Thymus (tissue), 11 donors: ENCODE results near the gene SLC13A3. TPM values are rescaled to one million over a fixed set of nuclear protein-coding genes. Genes with fewer than 3 reads are reported as not detected.

Experiments
- DNase-seq, 9 donors: peaks; one replicate each; pipeline ENCODE4 v3.0.0-alpha.2; 2013; ENCODE audit warnings: low spot score in 9 of 9, low read depth in 6 of 9, missing footprints in 1 of 9
- H3K27ac ChIP-seq, 2 donors: one replicate each; pipeline ENCODE4 v1.5.1; 2013; ENCODE audit warnings: control low read depth in 1 of 2, low read depth in 1 of 2, low read length in 1 of 2, mild to moderate bottlenecking in 1 of 2, moderate library complexity in 1 of 2
- H3K27me3 ChIP-seq, 2 donors: one replicate each; pipeline ENCODE4 v1.5.1; 2013; ENCODE audit warnings: low read length in 1 of 2; ENCODE audit not compliant: control insufficient read depth in 2 of 2, insufficient read depth in 1 of 2
- H3K36me3 ChIP-seq, 2 donors: one replicate each; pipeline ENCODE4 v1.5.1; 2013; ENCODE audit warnings: low read length in 1 of 2, mild to moderate bottlenecking in 1 of 2, moderate library complexity in 1 of 2; ENCODE audit not compliant: control insufficient read depth in 2 of 2, insufficient read depth in 2 of 2
- H3K4me1 ChIP-seq, 2 donors: one replicate each; pipeline ENCODE4 v1.5.1; 2013; ENCODE audit warnings: low read length in 2 of 2; ENCODE audit not compliant: control insufficient read depth in 2 of 2, insufficient read depth in 2 of 2
- H3K4me3 ChIP-seq, 2 donors: one replicate each; pipeline ENCODE4 v1.5.1; 2013; ENCODE audit warnings: low read length in 2 of 2, control low read depth in 1 of 2, mild to moderate bottlenecking in 1 of 2
- H3K9me3 ChIP-seq, 2 donors: one replicate each; pipeline ENCODE4 v1.5.1; 2013; ENCODE audit warnings: low read length in 1 of 2, mild to moderate bottlenecking in 1 of 2; ENCODE audit not compliant: control insufficient read depth in 2 of 2, insufficient read depth in 1 of 2
- WGBS: extraction: QIAGEN DNeasy Blood & Tissue Kit; methylation state at CpG from one replicate; pipeline ENCODE4 v1.1.7; 2013; 5-methylcytosine and 5-hydroxymethylcytosine counted together
- polyA plus RNA-seq: library from polyadenylated mRNA; stranded (reverse); fragments of 200-250 nt; gene quantifications from one replicate; pipeline ENCODE4 v1.2.3, GENCODE V29; 2013
- total RNA-seq: library from RNA; stranded (reverse); fragments of 120-200 nt; gene quantifications from one replicate; pipeline ENCODE4 v1.2.4, GENCODE V29; 2013
- donor health status: healthy.

SLC13A3 gene
- total and polyA plus RNA-seq, 2 donors: 1.4 to 1.9 TPM

DNA sequence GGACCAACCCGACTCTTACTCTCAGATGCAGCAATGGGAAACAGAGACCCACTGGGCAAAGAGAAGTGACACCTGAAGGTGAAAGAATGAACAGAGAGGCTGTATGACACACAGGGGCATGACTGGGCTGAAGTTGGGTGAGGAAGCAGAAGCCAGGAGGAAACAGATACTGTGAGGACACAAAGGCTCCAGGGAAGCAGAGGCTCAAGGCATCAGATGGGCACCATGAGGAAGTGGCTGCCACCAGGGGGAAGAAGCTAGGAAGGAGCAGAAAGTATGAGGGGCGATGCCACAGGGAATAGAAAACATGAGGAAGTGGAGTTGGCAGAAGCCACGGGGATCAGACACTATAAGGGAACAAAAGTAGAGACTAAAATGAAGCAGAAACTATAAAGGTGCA lies 69.9 kb downstream of the SLC13A3 start:
- H3K36me3 ChIP-seq: no peaks in the 10 kb centered on the region
- 84% methylated on average over 3 of the region's 3 CpGs for WGBS
- no peaks in the 10 kb centered on the region for H3K27me3 ChIP-seq
- no peak overlapping the region for H3K4me3 ChIP-seq
- no peaks in the 10 kb centered on the region for H3K9me3 ChIP-seq
- H3K27ac ChIP-seq: no peak overlapping the region
- DNase-seq: no peak
- no peaks in the 10 kb centered on the region for H3K4me1 ChIP-seq

DNA sequence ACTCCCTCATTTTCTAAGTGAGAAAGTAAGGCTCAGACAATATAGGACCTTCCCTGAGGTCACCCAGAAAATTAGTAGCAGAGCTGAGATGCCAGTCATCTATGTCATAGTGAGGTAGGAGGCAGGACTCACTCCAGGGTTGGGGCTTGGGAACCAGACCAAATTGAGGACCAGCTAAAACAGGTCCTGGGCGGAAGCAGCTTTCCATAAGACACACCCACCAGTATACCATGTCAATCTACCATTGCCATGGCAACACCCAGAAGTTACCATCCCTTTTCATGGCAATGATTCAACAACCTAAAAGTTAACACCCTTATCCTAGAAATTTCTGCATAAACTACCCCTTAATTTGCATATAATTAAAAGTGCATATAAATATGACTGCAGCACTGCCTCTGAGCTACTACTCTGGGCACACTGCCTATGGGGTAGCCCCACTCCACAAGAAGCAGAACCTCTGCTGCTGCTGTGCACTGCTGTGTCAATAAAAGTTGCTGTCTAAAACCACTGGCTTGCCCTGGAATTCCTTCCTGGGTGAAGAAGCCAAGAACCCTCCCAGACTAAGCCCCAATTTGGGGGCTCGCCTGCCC lies 70.5 kb downstream of the SLC13A3 start:
- H3K4me3 ChIP-seq: no peak overlapping the region
- no peak for DNase-seq
- 94% methylated on average over 2 of the region's 2 CpGs for WGBS
- no peaks in the 10 kb centered on the region for H3K9me3 ChIP-seq
- H3K36me3 ChIP-seq: no peaks in the 10 kb centered on the region
- H3K4me1 ChIP-seq: no peaks in the 10 kb centered on the region
- H3K27me3 ChIP-seq: no peaks in the 10 kb centered on the region
- no peak overlapping the region for H3K27ac ChIP-seq

DNA sequence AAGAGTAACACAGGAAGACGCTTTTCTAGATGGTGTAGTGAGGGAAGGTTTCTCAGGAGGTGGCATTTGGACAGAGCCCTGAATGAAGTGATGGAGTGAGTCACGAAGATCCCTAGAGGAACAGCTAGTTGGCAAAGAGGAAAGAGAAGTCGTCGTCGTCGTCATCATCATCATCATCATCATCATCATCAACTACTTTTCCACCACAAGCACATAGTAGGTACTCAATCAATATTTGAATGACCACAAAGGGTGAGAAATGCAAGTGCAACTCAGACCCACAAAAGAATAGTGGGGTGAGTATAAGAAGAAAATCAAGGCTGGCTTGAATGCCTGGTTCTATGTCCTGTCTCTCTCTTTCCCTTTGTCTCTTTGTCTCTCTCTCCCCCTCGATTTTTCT lies 72.5 kb downstream of the SLC13A3 start:
- H3K27me3 ChIP-seq: peaks cover 0 to 2% of the 10 kb centered on the region in 2 donors
- H3K4me1 ChIP-seq: no peaks in the 10 kb centered on the region
- no peak for DNase-seq
- H3K36me3 ChIP-seq: no peaks in the 10 kb centered on the region
- no peak overlapping the region for H3K4me3 ChIP-seq
- WGBS: 93% methylated on average over 7 of the region's 7 CpGs
- no peaks in the 10 kb centered on the region for H3K9me3 ChIP-seq
- no peak overlapping the region for H3K27ac ChIP-seq

DNA sequence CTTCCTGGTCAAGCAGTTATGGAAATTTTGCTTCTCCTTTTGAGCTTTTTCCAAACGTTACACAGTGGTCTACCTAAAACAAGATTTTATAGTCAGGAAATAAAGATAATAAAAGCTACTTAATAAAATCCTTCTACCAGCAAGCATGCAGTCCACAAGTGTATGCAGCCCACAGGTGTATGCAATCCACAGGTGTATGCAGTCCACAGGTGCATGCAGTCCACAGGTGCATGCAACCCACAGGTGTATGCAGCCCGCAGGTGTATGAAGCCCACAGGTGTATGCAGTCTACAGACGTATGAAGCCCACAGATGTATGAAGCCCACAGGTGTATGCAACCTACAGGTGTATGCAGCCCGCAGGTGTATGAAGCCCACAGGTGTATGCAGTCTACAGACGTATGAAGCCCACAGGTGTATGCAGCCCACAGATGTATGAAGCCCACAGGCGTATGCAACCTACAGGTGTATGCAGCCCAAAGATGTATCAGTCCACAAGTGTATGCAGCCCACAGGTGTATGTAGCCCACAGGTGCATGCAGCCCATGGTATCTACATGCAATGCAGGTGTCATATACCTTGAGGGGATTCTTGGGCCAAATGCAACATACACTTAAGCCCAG lies 74.4 kb downstream of the SLC13A3 start:
- WGBS: 86% methylated on average over 6 of the region's 6 CpGs
- Histone ChIP-seq H3K4me1 (no peaks in the 10 kb centered on the region), H3K9me3 (no peaks in the 10 kb centered on the region), H3K36me3 (no peaks in the 10 kb centered on the region), H3K4me3 (no peak overlapping the region), H3K27ac (no peak overlapping the region), H3K27me3 (peaks cover 0 to 2% of the 10 kb centered on the region in 2 donors)
- no peak for DNase-seq

DNA sequence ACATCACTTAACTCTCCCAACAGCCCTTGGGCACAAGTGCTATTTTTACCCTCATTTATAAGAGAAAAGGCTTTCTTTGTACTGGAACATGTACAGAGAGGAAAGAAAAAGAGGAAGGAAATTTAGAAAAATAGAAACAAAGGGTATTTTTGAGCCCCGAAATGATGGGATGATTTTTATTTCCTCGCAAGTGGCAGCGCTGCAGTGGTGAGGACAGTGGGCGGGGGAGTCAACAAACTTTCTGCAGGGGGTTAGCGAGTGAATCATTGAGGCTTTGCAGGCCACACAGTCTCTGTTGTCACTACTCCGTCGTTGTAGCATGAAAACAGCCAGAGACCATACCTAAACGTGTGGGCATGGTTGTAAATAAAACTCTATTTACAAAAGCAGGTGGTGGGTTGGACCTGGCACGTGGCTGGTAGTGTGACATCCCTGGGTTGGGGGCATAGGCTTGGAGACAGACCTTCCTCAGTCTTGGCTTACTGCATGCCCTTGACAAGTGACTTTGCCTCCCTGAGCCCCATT lies 75.3 kb downstream of the SLC13A3 start:
- no peaks in the 10 kb centered on the region for H3K36me3 ChIP-seq
- no peak overlapping the region for H3K4me3 ChIP-seq
- no peaks in the 10 kb centered on the region for H3K4me1 ChIP-seq
- 13% methylated on average over 9 of the region's 9 CpGs for WGBS
- H3K27me3 ChIP-seq: peaks cover 0 to 2% of the 10 kb centered on the region in 2 donors
- no peak overlapping the region for H3K27ac ChIP-seq
- no peak for DNase-seq
- H3K9me3 ChIP-seq: no peaks in the 10 kb centered on the region

DNA sequence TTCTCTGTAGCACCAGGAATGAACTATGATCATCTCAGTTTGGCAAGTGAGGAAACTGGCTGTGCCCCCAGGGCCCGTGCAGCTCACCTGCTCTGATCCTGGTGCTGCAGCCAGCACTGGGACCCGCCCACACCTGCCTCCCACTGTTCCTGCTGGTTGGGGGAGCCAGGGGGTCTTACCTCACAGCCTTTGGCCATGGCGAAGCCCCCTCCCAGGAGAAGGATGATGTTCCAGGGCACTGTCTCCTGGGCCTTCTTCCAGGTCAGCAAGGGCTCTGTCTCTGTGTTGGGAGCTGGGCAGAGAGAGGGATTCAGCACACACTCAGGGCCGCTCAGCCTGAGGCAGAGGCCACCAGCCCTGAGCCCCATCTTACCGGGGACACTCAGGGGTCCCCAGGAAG lies 75.9 kb downstream of the SLC13A3 start:
- H3K36me3 ChIP-seq: no peaks in the 10 kb centered on the region
- no peaks in the 10 kb centered on the region for H3K9me3 ChIP-seq
- H3K27me3 ChIP-seq: peaks cover 0 to 2% of the 10 kb centered on the region in 2 donors
- no peak overlapping the region for H3K4me3 ChIP-seq
- no peaks in the 10 kb centered on the region for H3K4me1 ChIP-seq
- H3K27ac ChIP-seq: no peak overlapping the region
- 83% methylated on average over 5 of the region's 5 CpGs for WGBS
- DNase-seq: no peak

DNA sequence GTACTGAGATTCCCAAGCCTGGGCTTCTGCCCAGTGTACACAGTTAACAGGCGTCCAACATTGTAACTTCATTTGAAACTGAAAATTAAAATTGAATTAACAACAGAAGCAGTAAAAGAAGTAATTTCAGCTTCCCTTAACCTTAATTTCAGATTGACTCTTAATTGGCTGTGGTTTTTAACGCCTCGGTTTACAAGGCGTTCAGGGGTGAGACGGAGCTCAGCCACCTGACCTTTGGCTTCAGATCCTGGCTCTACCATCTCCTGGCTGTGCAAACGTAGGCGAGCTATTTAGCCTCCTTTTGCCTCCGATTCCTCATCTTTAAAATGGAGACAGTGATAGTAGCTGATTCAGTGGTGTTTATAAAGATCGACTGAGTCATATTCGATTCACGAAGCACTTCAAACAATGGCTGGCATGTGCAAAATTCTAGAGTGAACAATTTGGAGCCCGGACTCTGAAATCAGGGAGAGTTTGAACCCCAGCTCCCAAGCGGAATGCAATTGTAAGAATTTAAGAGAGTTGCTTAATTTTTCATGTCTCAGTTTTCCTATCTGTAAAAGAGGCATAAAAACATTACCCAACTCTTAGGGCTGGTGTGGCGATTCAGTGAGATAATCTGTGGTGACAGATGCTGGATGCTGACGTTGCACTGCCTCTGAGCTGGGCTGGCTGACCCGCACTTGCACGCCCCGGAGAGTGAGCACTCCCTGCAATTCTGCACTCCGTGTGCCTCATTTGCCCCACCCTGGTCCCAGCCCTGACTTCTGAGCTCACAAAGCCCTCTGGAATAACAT lies 77.3 kb downstream of the SLC13A3 start:
- Histone ChIP-seq H3K4me1 (no peaks in the 10 kb centered on the region), H3K27me3 (peaks cover 0 to 2% of the 10 kb centered on the region in 2 donors), H3K27ac (no peak overlapping the region), H3K36me3 (no peaks in the 10 kb centered on the region), H3K4me3 (no peak overlapping the region), H3K9me3 (no peaks in the 10 kb centered on the region)
- no peak for DNase-seq
- 93% methylated on average over 19 of the region's 19 CpGs for whole genome bisulfite sequencing

DNA sequence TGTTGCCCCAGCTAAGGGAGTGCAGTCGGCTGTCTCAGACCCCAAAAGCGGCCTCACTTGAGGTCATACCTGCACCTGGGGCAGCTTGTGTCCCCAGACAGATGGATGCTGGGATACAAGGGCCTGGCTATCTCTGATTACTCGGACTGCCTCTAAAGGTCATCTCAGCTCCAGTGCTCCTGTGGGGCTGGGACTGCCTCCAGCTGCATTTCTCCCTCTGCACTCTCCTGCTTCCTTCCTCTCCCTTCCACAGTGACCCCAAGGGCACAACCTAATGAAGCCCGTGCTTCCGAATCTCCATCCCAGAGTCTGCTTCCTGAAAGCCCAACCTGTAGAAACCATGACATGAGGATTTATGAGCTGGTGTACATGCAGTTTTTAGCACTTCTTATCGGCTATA lies 78.0 kb downstream of the SLC13A3 start:
- peaks cover 0 to 2% of the 10 kb centered on the region in 2 donors for H3K27me3 ChIP-seq
- H3K4me1 ChIP-seq: no peaks in the 10 kb centered on the region
- no peaks in the 10 kb centered on the region for H3K36me3 ChIP-seq
- H3K27ac ChIP-seq: no peak overlapping the region
- no peak overlapping the region for H3K4me3 ChIP-seq
- DNase-seq: no peak
- no peaks in the 10 kb centered on the region for H3K9me3 ChIP-seq
- WGBS: 65% methylated on average over 6 of the region's 6 CpGs

DNA sequence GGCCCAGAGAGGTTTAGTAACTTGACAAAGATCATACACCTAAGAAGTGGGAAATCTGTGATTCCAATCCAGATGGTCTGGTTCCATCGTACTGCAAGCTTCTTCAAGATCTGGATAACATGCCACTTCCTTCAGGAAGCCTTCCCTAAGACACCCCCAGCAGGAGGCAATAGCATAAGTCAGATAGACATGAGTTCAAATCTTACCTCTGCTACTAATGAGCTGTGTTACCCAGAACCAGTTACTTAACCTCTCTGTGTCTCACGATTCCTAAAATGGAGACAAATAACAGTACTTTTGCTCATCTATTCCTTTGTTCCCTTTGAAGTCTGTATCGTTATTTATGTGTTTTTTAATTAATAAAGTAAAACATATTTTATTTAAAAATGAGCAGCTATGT lies 78.5 kb downstream of the SLC13A3 start:
- Histone ChIP-seq H3K4me1 (no peaks in the 10 kb centered on the region), H3K4me3 (no peak overlapping the region), H3K27me3 (peaks cover 0 to 2% of the 10 kb centered on the region in 2 donors), H3K27ac (no peak overlapping the region), H3K36me3 (no peaks in the 10 kb centered on the region), H3K9me3 (no peaks in the 10 kb centered on the region)
- 91% methylated on average over 3 of the region's 3 CpGs for WGBS
- DNase-seq: no peak
